Astrocyte of the spinal cord (primary cell): Measurements from ENCODE around the gene NACC2.
A peak's percentile ranks its signal among the peaks of the same experiment; 100 is the strongest.

Source experiments
- DNase-seq: peaks from one replicate; pipeline ENCODE4 v3.0.0; 2011; ENCODE audit warnings: low read depth, low spot score
- H3K4me3 ChIP-seq: 2 replicates; pipeline ENCODE4 v1.5.1; 2011; ENCODE audit warnings: low read depth, mild to moderate bottlenecking, low read length, moderate library complexity
- CTCF ChIP-seq: IDR thresholded peaks from 2 replicates; pipeline ENCODE4 v1.5.1; 2012; ENCODE audit warnings: low read depth, mild to moderate bottlenecking, low read length, inconsistent platforms
- in situ Hi-C: cut with HindIII; loops from 2 replicates; pipeline ENCODE4 v1.10.0; 2017; ENCODE audit warnings: low sequenced_read_pairs

Gene NACC2

GRCh38 chr9:136135326-136136126, 40.4 kb upstream of the NACC2 start:
- no peak overlapping the region for H3K4me3 ChIP-seq
- no peak for TF ChIP-seq CTCF
- no peak for DNase-seq
- in situ Hi-C loops: no loop called here

GRCh38 chr9:136133959-136134484, 38.9 kb upstream of the NACC2 start:
- no peak for DNase-seq
- no peak for TF ChIP-seq CTCF
- in situ Hi-C loops: no loop called here

GRCh38 chr9:136133191-136133958, 38.3 kb upstream of the NACC2 start:
- in situ Hi-C loops: no loop called here
- DNase-seq: no peak
- peak; percentile 51 for TF ChIP-seq CTCF
- H3K4me3 ChIP-seq: no peak overlapping the region

More at GRCh38 chr9:136133959-136134484, 38.9 kb upstream of the NACC2 start:
- H3K4me3 ChIP-seq: no peak overlapping the region

GRCh38 chr9:136132512-136133050, 37.5 kb upstream of the NACC2 start:
- H3K4me3 ChIP-seq: no peak overlapping the region
- in situ Hi-C loops: no loop called here
- DNase-seq: no peak
- TF ChIP-seq CTCF: no peak

- TF ChIP-seq CTCF: no peak
- H3K4me3 ChIP-seq: no peak overlapping the region
- no peak for DNase-seq
- in situ Hi-C loops: no loop called here
Measured at GRCh38 chr9:136131629-136132511, 36.8 kb upstream of the NACC2 start.

- in situ Hi-C loops: no loop called here
- H3K4me3 ChIP-seq: no peak overlapping the region
- DNase-seq: no peak
- TF ChIP-seq CTCF: no peak
Measured at GRCh38 chr9:136129176-136129575, 34.1 kb upstream of the NACC2 start.
